ENCODE results near the gene GPD2.

GPD2 gene

GRCh38 chr2:156619021-156619539 is 182.9 kb downstream of the GPD2 start:
- Histone ChIP-seq H3K27ac (ENCODE audit: low read depth, low read length) (no peak overlapping the region), H2AFZ (ENCODE audit: low read length, unreplicated experiment) (no peak overlapping the region), H3K36me3 (ENCODE audit: insufficient read depth, low read length) (no peaks in the 10 kb centered on the region), H3K4me1 (ENCODE audit: control insufficient read depth, insufficient read depth, low read length, unreplicated experiment) (no peaks in the 10 kb centered on the region), H3K79me2 (ENCODE audit: control insufficient read depth, insufficient read depth, low read length, unreplicated experiment) (no peaks in the 10 kb centered on the region), H3K4me3 (ENCODE audit: low read depth, low read length) (no peak overlapping the region), H3K27me3 (ENCODE audit: insufficient read depth, low read length) (peaks cover 8% of the 10 kb centered on the region; the same call in 1 of the 2 replicates)

GRCh38 chr2:156622491-156622890 is 186.3 kb downstream of the GPD2 start:
- no peak overlapping the region for H2AFZ ChIP-seq (ENCODE audit: low read length, unreplicated experiment)
- no peak overlapping the region for H3K27ac ChIP-seq (ENCODE audit: low read depth, low read length)
- H3K4me3 ChIP-seq (ENCODE audit: low read depth, low read length): no peak overlapping the region
- peaks cover 8% of the 10 kb centered on the region; the same call in 1 of the 2 replicates for H3K27me3 ChIP-seq (ENCODE audit: insufficient read depth, low read length)
- H3K79me2 ChIP-seq (ENCODE audit: control insufficient read depth, insufficient read depth, low read length, unreplicated experiment): no peaks in the 10 kb centered on the region
- H3K4me1 ChIP-seq (ENCODE audit: control insufficient read depth, insufficient read depth, low read length, unreplicated experiment): no peaks in the 10 kb centered on the region
- no peaks in the 10 kb centered on the region for H3K36me3 ChIP-seq (ENCODE audit: insufficient read depth, low read length)

- H3K79me2 ChIP-seq (ENCODE audit: control insufficient read depth, insufficient read depth, low read length, unreplicated experiment): no peaks in the 10 kb centered on the region
- H3K4me1 ChIP-seq (ENCODE audit: control insufficient read depth, insufficient read depth, low read length, unreplicated experiment): no peaks in the 10 kb centered on the region
- no peak overlapping the region for H2AFZ ChIP-seq (ENCODE audit: low read length, unreplicated experiment)
- H3K4me3 ChIP-seq (ENCODE audit: low read depth, low read length): no peak overlapping the region
- no peak overlapping the region for H3K27ac ChIP-seq (ENCODE audit: low read depth, low read length)
- H3K36me3 ChIP-seq (ENCODE audit: insufficient read depth, low read length): no peaks in the 10 kb centered on the region
- peaks cover 8% of the 10 kb centered on the region; the same call in 1 of the 2 replicates for H3K27me3 ChIP-seq (ENCODE audit: insufficient read depth, low read length)
These were observed 189.4 kb downstream of the GPD2 start for GRCh38 chr2:156625360-156626170.

- Histone ChIP-seq H3K36me3 (ENCODE audit: insufficient read depth, low read length) (no peaks in the 10 kb centered on the region), H3K4me1 (ENCODE audit: control insufficient read depth, insufficient read depth, low read length, unreplicated experiment) (no peaks in the 10 kb centered on the region), H3K27me3 (ENCODE audit: insufficient read depth, low read length) (peaks cover 6% of the 10 kb centered on the region; the same call in 1 of the 2 replicates), H3K4me3 (ENCODE audit: low read depth, low read length) (no peak overlapping the region), H2AFZ (ENCODE audit: low read length, unreplicated experiment) (no peak overlapping the region), H3K79me2 (ENCODE audit: control insufficient read depth, insufficient read depth, low read length, unreplicated experiment) (no peaks in the 10 kb centered on the region), H3K27ac (ENCODE audit: low read depth, low read length) (no peak overlapping the region)
These were observed 190.8 kb downstream of the GPD2 start for GRCh38 chr2:156626931-156627330.

GRCh38 chr2:156630579-156631337 is 194.6 kb downstream of the GPD2 start:
- Histone ChIP-seq H3K36me3 (ENCODE audit: insufficient read depth, low read length) (no peaks in the 10 kb centered on the region), H3K79me2 (ENCODE audit: control insufficient read depth, insufficient read depth, low read length, unreplicated experiment) (no peaks in the 10 kb centered on the region), H2AFZ (ENCODE audit: low read length, unreplicated experiment) (no peak overlapping the region), H3K27ac (ENCODE audit: low read depth, low read length) (no peak overlapping the region), H3K27me3 (ENCODE audit: insufficient read depth, low read length) (no peaks in the 10 kb centered on the region), H3K4me3 (ENCODE audit: low read depth, low read length) (no peak overlapping the region), H3K4me1 (ENCODE audit: control insufficient read depth, insufficient read depth, low read length, unreplicated experiment) (no peaks in the 10 kb centered on the region)

GRCh38 chr2:156635646-156636045 is 199.5 kb downstream of the GPD2 start:
- Histone ChIP-seq H2AFZ (ENCODE audit: low read length, unreplicated experiment) (no peak overlapping the region), H3K4me3 (ENCODE audit: low read depth, low read length) (no peak overlapping the region), H3K27me3 (ENCODE audit: insufficient read depth, low read length) (no peaks in the 10 kb centered on the region), H3K27ac (ENCODE audit: low read depth, low read length) (no peak overlapping the region), H3K36me3 (ENCODE audit: insufficient read depth, low read length) (no peaks in the 10 kb centered on the region), H3K79me2 (ENCODE audit: control insufficient read depth, insufficient read depth, low read length, unreplicated experiment) (no peaks in the 10 kb centered on the region), H3K4me1 (ENCODE audit: control insufficient read depth, insufficient read depth, low read length, unreplicated experiment) (no peaks in the 10 kb centered on the region)
